22Rv1 (cell line): ENCODE results near the gene TUT4.

Experiments used
- ZFX ChIP-seq: fragments of 450-650 bp; IDR thresholded peaks from 2 replicates; pipeline ENCODE4 v1.6.1; 2017; ENCODE audit warnings: antibody characterized with exemption, borderline replicate concordance
- TF ChIP-seq, protein P1 (sequence below): fragments of 450-650 bp; IDR thresholded peaks from 2 replicates; pipeline ENCODE4 v1.5.1; 2017; ENCODE audit warnings: mild to moderate bottlenecking

GRCh38 chr1:52534928-52535764, 17.7 kb downstream of the TUT4 start:
- TF ChIP-seq, protein P1, sequence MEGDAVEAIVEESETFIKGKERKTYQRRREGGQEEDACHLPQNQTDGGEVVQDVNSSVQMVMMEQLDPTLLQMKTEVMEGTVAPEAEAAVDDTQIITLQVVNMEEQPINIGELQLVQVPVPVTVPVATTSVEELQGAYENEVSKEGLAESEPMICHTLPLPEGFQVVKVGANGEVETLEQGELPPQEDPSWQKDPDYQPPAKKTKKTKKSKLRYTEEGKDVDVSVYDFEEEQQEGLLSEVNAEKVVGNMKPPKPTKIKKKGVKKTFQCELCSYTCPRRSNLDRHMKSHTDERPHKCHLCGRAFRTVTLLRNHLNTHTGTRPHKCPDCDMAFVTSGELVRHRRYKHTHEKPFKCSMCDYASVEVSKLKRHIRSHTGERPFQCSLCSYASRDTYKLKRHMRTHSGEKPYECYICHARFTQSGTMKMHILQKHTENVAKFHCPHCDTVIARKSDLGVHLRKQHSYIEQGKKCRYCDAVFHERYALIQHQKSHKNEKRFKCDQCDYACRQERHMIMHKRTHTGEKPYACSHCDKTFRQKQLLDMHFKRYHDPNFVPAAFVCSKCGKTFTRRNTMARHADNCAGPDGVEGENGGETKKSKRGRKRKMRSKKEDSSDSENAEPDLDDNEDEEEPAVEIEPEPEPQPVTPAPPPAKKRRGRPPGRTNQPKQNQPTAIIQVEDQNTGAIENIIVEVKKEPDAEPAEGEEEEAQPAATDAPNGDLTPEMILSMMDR = no peak
- TF ChIP-seq ZFX = no peak
